H1 (cell line): ENCODE results near the gene YPEL5. TPM values are rescaled to one million over a fixed set of nuclear protein-coding genes. Genes with fewer than 3 reads are reported as not detected.

Experiments
- CTCF ChIA-PET: fragments of 300-600 bp; sonication (Branson Sonifier 250); formaldehyde crosslinking; loops from one replicate; lab custom pipeline; 2021; ENCODE audit not compliant: partially characterized antibody; lab: Charles Lee
- POLR2A ChIA-PET: fragments of 300-600 bp; sonication (Branson Sonifier 250); formaldehyde crosslinking; loops from one replicate; lab custom pipeline; 2021; ENCODE audit warnings: inconsistent platforms; ENCODE audit not compliant: partially characterized antibody; lab: Charles Lee
- DNase-seq, 2 experiments: peaks; one replicate each; pipeline versions ENCODE4 v3.0.0 to v3.0.0-alpha.2; 2010 to 2022; ENCODE audit warnings: low spot score in 2 of 2, low read depth in 1 of 2, mixed read lengths in 1 of 2
- FAIRE-seq: peaks from 2 replicates; lab custom pipeline; 2011; peaks lifted over from hg19 to GRCh38; lab: Jason Lieb, UNC
- H2AFZ ChIP-seq: 2 replicates; pipeline ENCODE4 v1.8.1; 2012; ENCODE audit warnings: low read length, inconsistent platforms
- H2AK5ac ChIP-seq: 2 replicates; pipeline ENCODE4 v1.6.1; 2013; ENCODE audit warnings: low read depth, low read length
- H2BK120ac ChIP-seq: replicated peaks from 2 replicates; pipeline ENCODE3; 2013; ENCODE audit warnings: low read depth, low read length, inconsistent platforms
- H2BK12ac ChIP-seq: 2 replicates; pipeline ENCODE4 v1.6.1; 2013; ENCODE audit warnings: low read depth, low read length
- H2BK15ac ChIP-seq: 2 replicates; pipeline ENCODE4 v1.6.1; 2013; ENCODE audit warnings: low read length
- H2BK20ac ChIP-seq: 2 replicates; pipeline ENCODE4 v1.6.1; 2013; ENCODE audit warnings: low read length
- H2BK5ac ChIP-seq: 2 replicates; pipeline ENCODE4 v1.6.1; 2013; ENCODE audit warnings: low read depth, low read length
- H3K14ac ChIP-seq: 2 replicates; pipeline ENCODE4 v1.6.1; 2013; ENCODE audit warnings: inconsistent platforms; ENCODE audit not compliant: insufficient read length
- H3K18ac ChIP-seq: 2 replicates; pipeline ENCODE4 v1.6.1; 2013; ENCODE audit warnings: low read length; ENCODE audit errors: extremely low read depth
- H3K23ac ChIP-seq: 2 replicates; pipeline ENCODE4 v1.6.1; 2013; ENCODE audit warnings: inconsistent platforms; ENCODE audit not compliant: insufficient read length
- H3K23me2 ChIP-seq: 2 replicates; pipeline ENCODE4 v1.6.1; 2013; ENCODE audit warnings: low read depth, low read length
- H3K27ac ChIP-seq: 2 replicates; pipeline ENCODE4 v1.6.1; 2011; ENCODE audit warnings: low read depth, low read length, inconsistent platforms
- H3K27me3 ChIP-seq, 4 experiments: replicated peaks in 1 of 4; 1 replicate in 1 of 4; 2 replicates in 3 of 4; pipeline versions ENCODE4 v1.6.1 to v1.8.1; 2011 to 2013; ENCODE audit warnings: low read length in 3 of 4, mild to moderate bottlenecking in 3 of 4, inconsistent platforms in 2 of 4, mixed read lengths in 2 of 4, moderate library complexity in 1 of 4; ENCODE audit not compliant: control insufficient read depth in 3 of 4, insufficient read depth in 3 of 4; ENCODE audit errors: extremely low read depth in 1 of 4
- H3K36me3 ChIP-seq, 4 experiments: 2 replicates each; pipeline versions ENCODE4 v1.6.1 to v1.8.1; 2011 to 2013; ENCODE audit warnings: mild to moderate bottlenecking in 4 of 4, low read length in 3 of 4, moderate library complexity in 2 of 4, control low read depth in 1 of 4, inconsistent platforms in 1 of 4; ENCODE audit not compliant: insufficient read depth in 4 of 4, control insufficient read depth in 2 of 4
- H3K4ac ChIP-seq: replicated peaks from 2 replicates; pipeline ENCODE3; 2013; ENCODE audit warnings: low read length, low read depth, mixed read lengths, inconsistent platforms; ENCODE audit not compliant: insufficient read length
- H3K4me1 ChIP-seq, 4 experiments: replicated peaks in 1 of 4; 1 replicate in 1 of 4; 2 replicates in 3 of 4; pipeline versions ENCODE4 v1.6.1 to v1.8.1; 2011 to 2013; ENCODE audit warnings: low read length in 3 of 4, inconsistent platforms in 2 of 4, mixed read lengths in 1 of 4; ENCODE audit not compliant: insufficient read depth in 4 of 4, control insufficient read depth in 3 of 4
- H3K4me2 ChIP-seq, 2 experiments: 2 replicates each; pipeline versions ENCODE4 v1.6.1 to v1.8.1; 2011 to 2013; ENCODE audit warnings: low read depth in 2 of 2, low read length in 2 of 2, control low read depth in 1 of 2, inconsistent platforms in 1 of 2, mild to moderate bottlenecking in 1 of 2; ENCODE audit not compliant: insufficient read depth in 1 of 2
- H3K4me3 ChIP-seq, 4 experiments: fragments of 200-600, 300-600 bp in 1 of 4; sonication (generic), shearing (Covaris generic), sonication (Bioruptor Twin) in 1 of 4; 2 replicates each; pipeline versions ENCODE4 v1.5.1 to v1.8.1; 2011 to 2016; ENCODE audit warnings: low read length in 4 of 4, low read depth in 3 of 4, control low read depth in 2 of 4, inconsistent platforms in 2 of 4, mild to moderate bottlenecking in 2 of 4, mixed read lengths in 1 of 4, moderate library complexity in 1 of 4; ENCODE audit not compliant: insufficient read depth in 2 of 4; ENCODE audit errors: extremely low read depth in 1 of 4
- H3K56ac ChIP-seq: replicated peaks from 2 replicates; pipeline ENCODE3; 2013; ENCODE audit warnings: low read depth, mild to moderate bottlenecking, mixed read lengths, low read length, inconsistent platforms; ENCODE audit not compliant: insufficient read length
- H3K79me1 ChIP-seq: 2 replicates; pipeline ENCODE4 v1.6.1; 2013; ENCODE audit warnings: low read depth, low read length, control low read depth
- H3K79me2 ChIP-seq, 2 experiments: 2 replicates each; pipeline versions ENCODE4 v1.6.1 to v1.8.1; 2012 to 2013; ENCODE audit warnings: low read length in 2 of 2, mild to moderate bottlenecking in 2 of 2, inconsistent platforms in 1 of 2; ENCODE audit not compliant: insufficient read depth in 2 of 2, control insufficient read depth in 1 of 2
- H3K9ac ChIP-seq, 4 experiments: replicated peaks in 1 of 4; 1 replicate in 1 of 4; 2 replicates in 3 of 4; pipeline versions ENCODE4 v1.6.1 to v1.8.1; 2011 to 2013; ENCODE audit warnings: low read depth in 3 of 4, low read length in 3 of 4, control low read depth in 2 of 4, mild to moderate bottlenecking in 2 of 4, moderate library complexity in 2 of 4, inconsistent platforms in 1 of 4; ENCODE audit errors: extremely low read depth in 1 of 4
- H3K9me3 ChIP-seq, 2 experiments: 2 replicates each; pipeline versions ENCODE4 v1.6.1 to v1.8.1; 2012 to 2013; ENCODE audit warnings: mild to moderate bottlenecking in 2 of 2, moderate library complexity in 2 of 2, control low read depth in 1 of 2, inconsistent platforms in 1 of 2, low read depth in 1 of 2, low read length in 1 of 2, mixed read lengths in 1 of 2; ENCODE audit not compliant: insufficient read depth in 2 of 2
- H4K20me1 ChIP-seq, 2 experiments: replicated peaks in 1 of 2; 2 replicates each; pipeline versions ENCODE3 to v1.8.1; 2011 to 2013; ENCODE audit warnings: inconsistent platforms in 2 of 2, low read length in 2 of 2, mild to moderate bottlenecking in 1 of 2; ENCODE audit not compliant: insufficient read depth in 2 of 2, control insufficient read depth in 1 of 2
- H4K5ac ChIP-seq: 2 replicates; pipeline ENCODE4 v1.6.1; 2013; ENCODE audit warnings: low read length, low read depth, mixed read lengths, inconsistent platforms; ENCODE audit not compliant: insufficient read length
- H4K8ac ChIP-seq: 2 replicates; pipeline ENCODE4 v1.8.0; 2013; ENCODE audit warnings: mild to moderate bottlenecking, moderate library complexity, low read length, inconsistent platforms; ENCODE audit not compliant: insufficient read depth; ENCODE audit errors: extremely low read depth
- H4K91ac ChIP-seq: replicated peaks from 2 replicates; pipeline ENCODE3; 2013; ENCODE audit warnings: low read length, mixed read lengths, inconsistent platforms; ENCODE audit not compliant: insufficient read length
- GABPA ChIP-seq: IDR thresholded peaks from 2 replicates; pipeline ENCODE4 v1.6.1; 2011; ENCODE audit warnings: mild to moderate bottlenecking, low read length, moderate library complexity, borderline replicate concordance; ENCODE audit not compliant: insufficient read depth
- KDM5A ChIP-seq: fragments of 200-600 bp; IDR thresholded peaks from 2 replicates; pipeline ENCODE4 v1.7.1; 2012; ENCODE audit warnings: mild to moderate bottlenecking, low read length, inconsistent platforms, mixed read lengths
- whole genome bisulfite sequencing, 2 experiments: shearing (Covaris generic) in 1 of 2; methylation state at CpG; one replicate each; pipeline versions ENCODE4 v1.1.6 to v1.1.7; 2013 to 2015; ENCODE audit warnings: low lambda C conversion rate in 2 of 2, mixed read lengths in 2 of 2, inconsistent platforms in 1 of 2, low coverage in 1 of 2, missing lambda C conversion rate in 1 of 2; ENCODE audit not compliant: insufficient replicate concordance in 2 of 2, insufficient coverage in 1 of 2, insufficient read length in 1 of 2; ENCODE audit errors: extremely low coverage in 1 of 2, missing lambda C conversion rate in 1 of 2; 5-methylcytosine and 5-hydroxymethylcytosine counted together
- polyA plus RNA-seq, 7 experiments: library from polyadenylated mRNA; depleted of rRNA in 3 of 7; stranded (reverse) in 5 of 7; unstranded in 2 of 7; fragments of >200 nt in 5 of 7; fragments of 200-250 nt in 2 of 7; gene quantifications; 1 replicate in 5 of 7; 2 replicates in 1 of 7; 4 replicates in 1 of 7; pipeline versions ENCODE4 v1.2.1 to v1.2.3, GENCODE V29; 2011 to 2013; ENCODE audit warnings: missing spikeins in 2 of 7, mixed read lengths in 2 of 7
- total RNA-seq: library from RNA; stranded (reverse); fragmentation: NEBNext Ultra II Directional; extraction: Animal tissue kit (Norgen Biotek cat#: 25700); gene quantifications from 2 replicates; pipeline ENCODE4 v1.2.1, GENCODE V29; 2021
- TF ChIP-seq, protein P1 (sequence below): IDR thresholded peaks from 2 replicates; pipeline ENCODE4 v1.6.1; 2012; ENCODE audit warnings: inconsistent platforms

YPEL5 gene
- total and polyA plus RNA-seq, 2 of the 8 experiments (the other 6 are each of a cell fraction or from before 2014, with no cell fraction given) = 18.5 to 28.0 TPM

DNA sequence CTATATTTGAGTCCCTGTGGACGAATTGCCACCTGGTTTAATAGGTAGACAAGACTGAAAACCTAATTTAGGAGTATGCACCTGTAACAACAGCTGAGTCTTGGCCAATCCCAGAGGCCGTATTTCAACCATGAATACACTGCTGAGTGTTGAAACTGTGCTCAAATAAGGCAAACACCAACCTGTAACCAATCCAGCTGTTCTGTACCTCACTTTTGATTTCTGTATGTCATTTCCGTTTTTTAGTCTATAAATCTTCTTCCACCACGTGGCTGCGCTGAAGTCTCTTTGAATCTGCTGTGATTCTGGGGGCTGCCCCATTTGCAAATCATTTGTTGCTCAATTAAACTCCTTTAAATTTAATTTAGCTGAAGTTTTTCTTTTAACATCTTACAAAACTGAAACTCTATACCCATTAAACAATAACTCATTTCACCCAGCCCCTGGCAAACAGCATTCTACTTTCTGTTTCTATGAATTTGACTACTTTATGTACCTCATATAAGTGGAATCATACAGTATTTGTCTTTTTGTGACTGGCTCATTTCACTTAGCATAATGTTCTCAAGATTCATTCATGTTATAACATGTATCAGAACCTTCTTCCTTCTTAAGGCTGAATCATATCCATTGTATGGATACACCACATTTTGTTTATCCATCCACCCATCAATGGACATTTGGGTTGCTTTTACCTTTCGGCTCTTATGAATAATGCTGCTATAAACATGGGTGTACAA lies 7.5 kb upstream of the YPEL5 start:
- H3K27ac ChIP-seq = no peak overlapping the region
- H2BK12ac ChIP-seq = no peak overlapping the region
- no peaks in the 10 kb centered on the region for H3K23me2 ChIP-seq
- H4K8ac ChIP-seq = no peak overlapping the region
- FAIRE-seq (no peak), DNase-seq (no peak)
- no peak overlapping the region for H4K5ac ChIP-seq
- H3K4me1 ChIP-seq = no peaks in the 10 kb centered on the region
- no peak overlapping the region for H3K23ac ChIP-seq
- no peak overlapping the region for H3K4me3 ChIP-seq
- no peaks in the 10 kb centered on the region for H3K9me3 ChIP-seq
- peaks cover 0 to 1% (median 0%) of the 10 kb centered on the region in 4 experiments; a peak in 1 of 7 replicates for H3K27me3 ChIP-seq
- H4K20me1 ChIP-seq = no peaks in the 10 kb centered on the region
- no peaks in the 10 kb centered on the region for H3K79me2 ChIP-seq
- H2BK120ac ChIP-seq = no peak overlapping the region
- H3K14ac ChIP-seq = no peak overlapping the region
- no peak overlapping the region for H3K4me2 ChIP-seq
- no peak overlapping the region for H3K18ac ChIP-seq
- 85% methylated on average over 6 of the region's 6 CpGs; no CpG with 5 or more reads in 1 of the 2 experiments for WGBS, 2 experiments
- no peak overlapping the region for H2AK5ac ChIP-seq
- ChIA-PET POLR2A (no interaction called here), CTCF (interaction anchor here (0.6 to 2.4 kb wide), 3 partner anchors 25 to 211 kb away, joined by 3 to 9 read pairs (median 3); no protein-coding TSS in a partner anchor)
- no peak overlapping the region for H2AFZ ChIP-seq
- H3K79me1 ChIP-seq = no peaks in the 10 kb centered on the region
- no peak overlapping the region for H3K56ac ChIP-seq
- no peak overlapping the region for H2BK20ac ChIP-seq
- no peak overlapping the region for H2BK5ac ChIP-seq
- H2BK15ac ChIP-seq = no peak overlapping the region
- H3K4ac ChIP-seq = no peak overlapping the region
- H4K91ac ChIP-seq = no peak overlapping the region
- no peaks in the 10 kb centered on the region for H3K36me3 ChIP-seq
- H3K9ac ChIP-seq = no peak overlapping the region
- TF ChIP-seq GABPA (no peak), KDM5A (no peak)
- TF ChIP-seq, protein P1, sequence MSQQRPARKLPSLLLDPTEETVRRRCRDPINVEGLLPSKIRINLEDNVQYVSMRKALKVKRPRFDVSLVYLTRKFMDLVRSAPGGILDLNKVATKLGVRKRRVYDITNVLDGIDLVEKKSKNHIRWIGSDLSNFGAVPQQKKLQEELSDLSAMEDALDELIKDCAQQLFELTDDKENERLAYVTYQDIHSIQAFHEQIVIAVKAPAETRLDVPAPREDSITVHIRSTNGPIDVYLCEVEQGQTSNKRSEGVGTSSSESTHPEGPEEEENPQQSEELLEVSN = no peak
